IMR-90 (cell line): ENCODE data around the gene DHX57.

Experiments
- BHLHE40 ChIP-seq: fragments of 150-350 bp; IDR thresholded peaks from 2 replicates; pipeline ENCODE4 v1.6.1; 2016; ENCODE audit warnings: mild to moderate bottlenecking, low read depth, low read length
- CHD1 ChIP-seq: IDR thresholded peaks from 2 replicates; pipeline ENCODE4 v1.6.1; 2012; ENCODE audit warnings: low read depth, low read length, improper control_type of control experiment
- MAFK ChIP-seq: IDR thresholded peaks from 2 replicates; pipeline ENCODE4 v1.6.1; 2012; ENCODE audit warnings: low read depth, low read length, improper control_type of control experiment
- POLR2A ChIP-seq: IDR thresholded peaks from 2 replicates; pipeline ENCODE4 v1.6.1; 2012; ENCODE audit warnings: mild to moderate bottlenecking, low read depth, low read length
- RFX5 ChIP-seq: IDR thresholded peaks from 2 replicates; pipeline ENCODE4 v1.8.0; 2012; ENCODE audit warnings: low read depth, mild to moderate bottlenecking, low read length, moderate library complexity
- TF ChIP-seq, protein P1 (sequence below): conservative IDR thresholded peaks from 2 replicates; pipeline ENCODE4 v1.5.1; 2012; ENCODE audit warnings: mild to moderate bottlenecking, low read depth, low read length, improper control_type of control experiment

- TF ChIP-seq, protein P1, sequence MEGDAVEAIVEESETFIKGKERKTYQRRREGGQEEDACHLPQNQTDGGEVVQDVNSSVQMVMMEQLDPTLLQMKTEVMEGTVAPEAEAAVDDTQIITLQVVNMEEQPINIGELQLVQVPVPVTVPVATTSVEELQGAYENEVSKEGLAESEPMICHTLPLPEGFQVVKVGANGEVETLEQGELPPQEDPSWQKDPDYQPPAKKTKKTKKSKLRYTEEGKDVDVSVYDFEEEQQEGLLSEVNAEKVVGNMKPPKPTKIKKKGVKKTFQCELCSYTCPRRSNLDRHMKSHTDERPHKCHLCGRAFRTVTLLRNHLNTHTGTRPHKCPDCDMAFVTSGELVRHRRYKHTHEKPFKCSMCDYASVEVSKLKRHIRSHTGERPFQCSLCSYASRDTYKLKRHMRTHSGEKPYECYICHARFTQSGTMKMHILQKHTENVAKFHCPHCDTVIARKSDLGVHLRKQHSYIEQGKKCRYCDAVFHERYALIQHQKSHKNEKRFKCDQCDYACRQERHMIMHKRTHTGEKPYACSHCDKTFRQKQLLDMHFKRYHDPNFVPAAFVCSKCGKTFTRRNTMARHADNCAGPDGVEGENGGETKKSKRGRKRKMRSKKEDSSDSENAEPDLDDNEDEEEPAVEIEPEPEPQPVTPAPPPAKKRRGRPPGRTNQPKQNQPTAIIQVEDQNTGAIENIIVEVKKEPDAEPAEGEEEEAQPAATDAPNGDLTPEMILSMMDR = no peak
- TF ChIP-seq POLR2A (no peak), MAFK (no peak), CHD1 (no peak), RFX5 (no peak), BHLHE40 (no peak)
These were observed 35.5 kb upstream of the DHX57 start for GRCh38 chr2:38911191-38911590.
